Hematopoietic multipotent progenitor cell treated with erythropoietin and hydrocortisone succinate and interleukin-3 and kit ligand, for 17 days (in vitro differentiated cells): ENCODE data around the gene NUBPL.
"Not testable (repeated sequence)": the region's sequence is repeated elsewhere in the genome, so short reads cannot be mapped to it uniquely, and the experiment has no call there.

Experiments
- DNase-seq: peaks from one replicate; pipeline ENCODE4 v3.0.0-alpha.2; 2015; ENCODE audit warnings: low spot score

NUBPL gene

DNA sequence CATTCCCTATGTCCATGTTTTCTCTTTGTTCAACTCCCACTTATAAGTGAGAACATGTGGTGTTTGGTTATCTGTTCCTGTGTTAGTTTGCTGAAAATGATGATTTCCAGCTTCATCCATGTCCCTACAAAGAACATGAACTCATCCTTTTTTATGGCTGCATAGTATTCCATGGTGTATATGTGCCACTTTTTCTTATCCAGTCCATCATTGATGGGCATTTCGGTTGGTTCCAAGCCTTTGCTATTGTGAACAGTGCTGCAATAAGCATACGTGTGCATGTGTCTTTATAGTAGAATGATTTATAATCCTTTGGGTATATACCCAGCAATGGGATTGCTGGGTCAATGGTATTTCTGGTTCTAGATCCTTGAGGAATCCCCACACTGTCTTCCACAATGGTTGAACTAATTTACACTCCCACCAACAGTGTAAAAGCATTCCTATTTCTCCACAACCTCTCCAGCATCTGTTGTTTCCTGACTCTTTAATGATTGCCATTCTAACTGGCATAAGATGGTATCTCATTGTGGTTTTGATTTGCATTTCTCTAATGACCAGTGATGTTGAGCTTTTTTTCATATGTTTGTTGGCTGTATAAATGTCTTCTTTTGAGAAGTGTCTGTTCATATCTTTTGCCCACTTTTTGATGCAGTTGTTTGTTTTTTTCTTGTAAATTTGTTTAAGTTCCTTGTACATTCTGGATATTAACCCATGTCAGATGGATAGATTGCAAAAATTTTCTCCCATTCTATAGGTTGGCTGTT is 252.7 kb downstream of the NUBPL start:
- DNase-seq: not testable (repeated sequence)

DNA sequence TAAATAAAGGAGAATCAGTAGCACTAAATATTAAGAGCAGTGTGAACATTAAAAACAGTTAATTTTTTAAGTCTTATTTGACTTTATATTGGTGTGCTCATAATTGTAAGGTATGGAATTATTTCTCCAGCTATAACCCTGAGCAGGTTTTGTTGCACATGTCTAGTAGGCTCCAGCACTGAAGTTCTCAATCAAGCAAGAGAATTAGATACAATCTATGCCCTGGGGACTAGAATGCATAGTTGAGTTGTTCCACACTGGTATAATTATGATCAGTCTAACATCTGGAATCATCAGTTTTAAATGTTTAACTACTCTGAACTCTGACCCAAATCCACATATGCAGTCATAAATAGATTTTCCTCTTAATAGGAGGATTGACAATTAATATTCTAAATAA is 258.1 kb downstream of the NUBPL start:
- DNase-seq: no peak

DNA sequence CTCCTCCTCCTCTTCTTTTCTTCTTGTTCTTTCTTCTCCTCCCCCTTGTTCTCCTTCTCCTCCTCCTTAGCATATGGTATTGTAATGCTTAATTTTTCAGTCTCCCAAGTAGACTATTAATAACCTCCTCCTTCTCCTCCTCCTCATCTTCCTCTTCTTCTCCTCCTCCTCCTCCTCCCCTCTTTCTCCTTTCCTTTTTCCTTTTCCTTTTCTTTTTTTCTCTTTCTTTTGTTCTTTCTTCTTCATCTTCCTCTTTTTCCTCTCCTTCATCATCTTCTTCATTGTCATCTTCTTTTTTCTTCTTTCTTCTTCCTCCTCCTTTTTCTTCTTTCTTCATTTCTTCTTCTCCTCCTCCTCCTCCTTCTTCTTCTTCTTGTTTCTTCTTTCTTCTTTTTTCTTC is 264.3 kb downstream of the NUBPL start:
- DNase-seq: no peak

DNA sequence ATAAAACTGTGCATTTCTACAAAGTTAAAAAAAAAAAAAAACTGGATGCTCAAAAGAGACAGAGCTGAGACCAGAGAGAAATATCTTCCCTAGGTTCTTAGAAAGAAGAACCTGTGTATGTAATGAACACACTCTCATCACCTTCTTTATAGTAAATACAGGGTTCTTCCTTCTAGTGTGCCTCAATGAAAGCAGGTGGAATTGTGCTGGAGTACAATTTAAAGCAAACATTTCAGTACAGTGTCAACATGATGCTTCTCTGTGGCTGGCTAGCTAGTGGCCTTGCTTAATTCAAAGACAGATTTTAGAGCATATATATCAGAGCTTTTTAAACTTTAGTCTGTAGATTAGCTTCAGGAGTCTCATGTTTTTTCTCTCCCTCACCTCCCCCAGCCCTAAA is 266.1 kb downstream of the NUBPL start:
- DNase-seq: no peak

DNA sequence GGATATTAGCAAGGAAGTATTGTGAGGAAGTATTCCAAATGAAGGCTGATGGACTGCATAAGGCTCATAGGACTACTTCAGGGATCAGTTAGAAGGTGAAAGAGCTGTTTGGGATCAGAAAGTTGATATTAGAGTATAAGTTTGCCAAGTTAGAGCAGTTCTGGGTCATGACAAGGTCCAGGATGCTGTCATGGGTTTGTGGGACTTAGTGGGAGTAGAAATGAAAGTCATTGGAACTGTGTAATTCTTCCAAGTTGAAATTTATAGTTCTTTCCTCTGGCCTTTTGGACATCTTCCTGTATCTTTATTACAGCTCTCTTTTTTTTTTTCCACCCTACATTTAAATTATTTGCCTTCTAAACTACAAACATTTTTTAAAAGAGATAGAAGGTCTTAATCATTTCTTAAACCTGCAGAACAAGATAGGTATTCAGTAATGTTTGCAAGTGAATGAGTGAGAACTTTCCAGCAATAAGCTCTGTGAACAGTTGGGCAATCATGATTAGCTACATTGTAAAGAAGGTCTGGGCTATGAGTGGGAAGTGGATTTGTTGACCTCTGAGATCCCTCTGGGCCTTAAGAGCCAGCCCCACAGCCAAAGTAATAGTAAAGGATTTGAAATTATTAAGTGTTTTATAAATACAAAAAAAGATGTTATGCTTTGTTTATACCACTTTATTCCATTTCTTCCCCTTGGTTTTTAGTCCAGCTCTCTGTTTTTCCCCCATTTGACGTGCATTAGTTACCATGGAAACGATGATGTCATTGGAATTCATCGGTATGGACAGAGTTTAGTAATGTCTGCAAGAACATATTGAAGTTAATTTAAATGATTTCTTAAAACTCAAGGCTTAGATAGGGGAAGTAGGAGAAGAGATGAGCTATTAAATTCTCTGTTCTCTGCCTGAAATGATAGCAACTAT is 268.0 kb downstream of the NUBPL start:
- DNase-seq: no peak

DNA sequence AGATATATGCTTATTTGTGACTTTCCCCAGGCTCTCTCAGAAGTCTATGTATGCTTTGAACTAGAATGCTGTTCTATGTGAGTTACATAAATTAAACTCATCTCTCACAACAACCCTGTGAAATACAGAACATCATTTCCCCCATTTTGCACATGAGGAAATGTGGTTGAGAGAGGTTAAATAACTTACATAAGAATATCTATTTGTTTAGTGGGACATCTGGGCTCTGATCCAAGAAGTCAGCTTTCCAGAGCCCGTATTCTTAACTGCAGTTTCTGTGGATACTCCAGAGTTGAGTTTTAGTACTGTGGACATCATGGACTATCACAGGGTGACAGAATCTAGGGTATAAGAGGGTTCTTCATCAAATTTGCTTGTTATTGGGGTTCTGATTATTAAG is 273.4 kb downstream of the NUBPL start:
- no peak for DNase-seq

DNA sequence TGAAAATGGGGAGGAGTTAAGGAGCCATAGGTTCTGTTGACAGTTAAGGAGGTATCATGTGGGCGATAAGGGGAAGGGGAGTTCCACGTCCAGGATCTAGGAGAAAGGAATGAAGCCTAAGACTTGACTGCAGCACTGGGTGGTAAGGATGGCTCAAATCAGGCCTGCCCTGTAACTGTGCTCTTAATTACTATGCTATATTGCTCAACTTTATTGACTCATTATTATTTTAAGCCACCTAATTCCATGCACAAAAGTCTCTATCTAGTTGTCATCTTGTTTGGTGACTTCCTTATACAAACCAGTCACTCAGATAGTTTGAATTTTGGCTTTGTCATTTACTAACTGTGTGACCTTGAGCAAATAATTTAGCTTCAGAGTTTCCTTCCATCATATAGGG is 273.8 kb downstream of the NUBPL start:
- DNase-seq: no peak

DNA sequence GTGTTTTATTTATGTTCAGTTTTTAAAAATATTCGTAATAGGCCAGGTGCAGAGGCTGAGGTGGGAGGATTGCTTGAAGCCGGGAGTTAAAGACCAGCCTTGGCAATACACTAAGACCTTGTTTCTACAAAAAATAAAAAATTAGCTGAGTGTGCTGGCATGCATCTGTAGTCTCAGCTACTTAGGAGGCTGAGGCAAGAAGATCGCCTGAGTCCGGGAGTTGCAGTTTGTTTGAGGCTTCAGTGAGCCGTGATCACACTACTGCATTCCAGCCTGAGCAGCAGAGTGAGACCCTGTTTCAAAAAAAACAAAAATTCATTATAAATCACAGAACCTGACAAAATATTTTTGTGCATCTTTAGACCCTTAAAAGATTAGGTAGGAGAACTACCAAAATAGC is 275.8 kb downstream of the NUBPL start:
- no peak for DNase-seq

DNA sequence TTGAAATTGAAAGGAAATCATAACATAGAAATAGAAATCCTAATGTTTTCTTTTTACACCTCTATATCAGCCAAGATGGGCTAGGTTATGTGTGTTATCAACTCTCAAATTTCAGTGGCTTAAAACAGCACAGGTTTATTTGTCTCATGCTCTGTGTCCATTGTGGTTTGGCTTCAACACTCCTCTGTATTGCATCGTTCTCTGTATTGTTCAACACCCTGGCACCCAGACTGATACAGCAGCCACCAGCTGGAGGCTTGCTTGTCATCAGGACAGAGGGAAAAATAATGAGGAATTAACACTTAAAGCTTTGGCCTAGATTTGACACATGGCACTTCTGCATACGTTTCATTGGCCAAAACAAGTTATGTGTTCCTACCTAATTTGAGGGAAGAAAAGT is 281.7 kb downstream of the NUBPL start:
- DNase-seq: no peak

DNA sequence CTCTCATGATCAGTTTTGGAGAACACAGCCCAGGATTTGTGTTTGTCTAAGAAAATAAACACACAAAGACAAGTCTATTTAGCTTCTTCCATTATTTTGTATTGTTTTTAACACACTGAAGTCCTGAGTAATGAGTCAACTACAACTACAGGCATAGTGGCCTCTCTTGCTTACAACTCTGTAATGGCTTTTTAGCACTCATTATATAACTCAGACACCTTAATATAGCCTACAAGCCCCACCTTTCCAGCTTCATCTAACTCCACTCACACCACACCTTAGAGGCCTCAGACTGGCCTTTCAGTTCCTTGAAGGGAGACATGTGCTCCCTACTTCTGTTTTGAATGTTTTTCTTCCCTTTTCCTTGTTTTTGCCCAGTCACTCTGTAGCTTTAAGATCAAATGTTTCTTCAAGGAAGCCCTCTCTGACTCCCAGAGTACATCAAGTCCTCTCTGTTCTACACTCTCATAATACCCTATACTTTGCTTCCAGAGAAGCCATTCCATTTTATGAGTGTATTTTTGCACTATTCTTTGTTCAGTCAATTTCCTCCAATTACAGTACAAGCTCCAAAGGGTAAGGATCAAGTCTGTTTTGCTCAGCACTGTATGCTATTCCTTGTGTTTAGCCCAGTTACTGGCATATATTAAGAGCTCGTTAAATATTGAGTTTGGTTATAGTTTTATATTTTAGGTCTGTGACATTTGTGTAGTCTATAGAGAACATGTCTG is 282.3 kb downstream of the NUBPL start:
- DNase-seq: no peak

DNA sequence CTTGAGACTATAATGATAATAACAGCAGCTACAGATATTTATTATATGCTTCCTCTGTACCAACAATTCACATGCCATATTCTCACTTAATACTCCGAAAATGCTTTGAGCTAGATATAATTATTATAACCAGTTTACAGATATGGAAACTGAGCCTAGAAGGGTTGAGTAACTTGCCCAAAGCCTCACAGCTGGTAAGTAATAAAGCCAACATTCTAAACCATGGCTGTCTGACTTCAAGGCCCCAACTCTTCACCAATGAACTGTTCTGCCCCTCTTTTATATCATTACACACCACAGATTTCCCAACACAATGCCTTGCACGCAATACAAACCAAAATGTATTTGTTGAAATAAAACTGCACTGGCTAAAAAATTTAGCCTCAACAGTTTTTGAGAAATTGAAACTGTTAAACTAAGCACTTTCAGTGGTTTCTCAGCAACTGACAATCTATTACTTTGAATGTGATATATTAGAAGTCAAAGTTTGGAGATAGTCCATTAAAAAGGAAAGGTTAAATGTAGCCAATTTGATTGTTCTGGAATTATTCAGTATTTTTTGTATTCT is 293.4 kb downstream of the NUBPL start:
- DNase-seq: no peak

DNA sequence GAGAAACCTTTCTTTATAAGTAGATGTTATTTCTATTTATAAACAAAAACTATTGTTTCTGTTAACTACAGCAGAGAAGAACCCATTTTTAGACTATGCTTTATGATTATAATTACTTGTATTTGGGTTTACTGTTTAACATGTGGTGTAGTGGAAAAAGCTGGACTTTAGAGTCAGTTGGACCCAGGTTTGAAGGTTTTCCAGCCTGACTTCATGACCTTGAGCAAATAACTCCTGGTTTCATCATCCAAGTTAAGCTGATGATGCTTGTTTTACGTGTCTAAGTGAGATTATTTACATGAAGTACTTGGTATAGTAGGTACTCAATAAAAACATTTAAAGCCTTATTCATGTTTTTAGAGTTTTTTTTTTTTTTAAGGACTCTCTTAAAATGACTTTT is 294.1 kb downstream of the NUBPL start:
- no peak for DNase-seq

DNA sequence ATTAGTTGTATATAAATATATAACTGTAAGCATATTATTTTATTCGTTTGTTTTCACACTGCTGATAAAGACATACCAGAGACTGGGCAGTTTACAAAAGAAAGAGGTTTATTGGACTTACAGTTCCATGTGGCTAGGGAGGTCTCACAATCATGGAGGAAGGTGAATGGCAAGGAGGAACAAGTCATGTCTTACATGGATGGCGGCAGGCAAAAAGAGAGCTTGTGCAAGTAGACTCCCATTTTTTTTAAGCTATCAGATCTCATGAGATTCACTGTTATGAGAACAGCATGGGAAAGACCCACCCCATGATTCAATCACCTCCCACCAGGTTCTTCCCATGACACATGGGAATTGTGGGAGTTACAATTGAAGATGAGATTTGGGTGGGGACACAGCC is 294.8 kb downstream of the NUBPL start:
- DNase-seq: not testable (repeated sequence)

DNA sequence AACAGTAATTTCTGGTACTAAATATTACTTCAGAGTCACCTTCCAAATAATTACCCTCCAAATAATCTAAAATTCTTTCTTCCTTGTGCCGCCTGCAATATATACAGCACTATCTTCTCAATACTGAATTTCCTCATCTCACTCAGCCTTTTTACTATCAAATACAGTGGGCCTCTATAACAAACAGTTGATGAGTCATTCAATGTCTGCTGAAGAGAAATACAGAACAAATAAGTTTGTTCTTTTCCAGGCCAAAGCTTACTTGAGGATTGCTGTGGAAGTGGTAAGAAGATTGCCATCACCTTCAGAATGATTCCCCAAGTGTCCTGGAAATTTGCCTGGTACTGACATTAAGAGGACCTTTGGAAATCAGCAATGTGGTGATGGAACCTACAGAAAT is 297.7 kb downstream of the NUBPL start:
- DNase-seq: no peak

DNA sequence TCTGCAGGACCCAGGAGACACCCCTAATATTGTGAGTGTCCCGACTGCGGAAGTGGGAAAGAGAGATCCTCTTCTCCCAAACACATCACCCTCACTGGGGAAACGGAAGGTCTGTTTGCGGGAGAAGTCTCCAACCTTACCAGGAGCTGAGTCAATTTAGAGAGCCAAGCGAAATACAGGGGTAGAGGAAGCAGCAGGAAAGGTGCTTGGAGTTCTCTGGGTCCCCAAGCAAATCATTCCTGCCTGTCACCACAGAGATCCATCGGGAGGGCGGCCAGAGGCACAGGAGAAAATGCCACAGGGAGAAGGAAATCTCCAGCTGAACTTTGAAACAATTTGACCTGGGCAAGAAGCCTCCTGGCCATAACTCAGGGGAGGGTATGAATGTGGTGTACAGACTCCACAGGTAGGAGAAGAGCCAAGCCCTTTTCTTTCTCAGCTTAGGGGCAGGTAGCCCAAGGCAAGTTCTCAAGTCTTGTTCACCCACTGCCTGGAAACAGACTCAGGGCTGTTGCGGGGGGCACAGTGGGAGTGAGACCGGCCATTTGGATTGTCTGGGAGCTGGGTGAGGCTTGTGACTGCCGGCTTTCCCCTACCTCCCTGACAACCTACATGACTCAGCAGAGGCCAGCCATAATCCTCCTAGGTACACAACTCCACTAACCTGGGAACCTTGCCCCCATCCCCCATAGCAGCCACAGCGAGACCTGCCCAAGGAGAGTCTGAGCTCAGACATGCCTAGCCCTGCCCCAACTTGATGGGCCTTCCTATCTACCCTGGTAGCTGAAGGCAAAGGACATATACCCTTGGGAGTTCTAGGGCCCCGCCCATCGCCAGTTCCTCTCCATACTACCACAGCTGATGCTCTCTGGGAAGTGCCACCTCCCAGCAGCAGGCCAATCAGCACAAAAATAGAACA is 304.0 kb downstream of the NUBPL start:
- no peak for DNase-seq

DNA sequence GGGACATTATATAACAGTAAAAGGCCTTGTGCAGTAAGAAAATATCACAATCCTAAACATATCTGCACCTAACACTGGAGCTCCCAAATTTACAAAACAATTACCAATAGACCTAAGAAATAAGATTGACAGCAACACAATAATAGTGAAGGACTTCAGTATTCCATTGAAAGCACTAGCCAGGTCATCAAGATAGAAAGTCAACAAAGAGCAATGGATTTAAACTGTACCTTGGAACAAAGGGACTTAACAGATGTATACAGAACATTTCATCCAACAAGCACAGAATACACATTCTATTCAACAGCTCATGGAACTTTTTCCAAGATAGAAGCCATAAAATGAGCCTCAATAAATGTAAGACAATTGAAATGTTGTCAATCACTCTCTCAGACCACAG is 306.4 kb downstream of the NUBPL start:
- no peak for DNase-seq

DNA sequence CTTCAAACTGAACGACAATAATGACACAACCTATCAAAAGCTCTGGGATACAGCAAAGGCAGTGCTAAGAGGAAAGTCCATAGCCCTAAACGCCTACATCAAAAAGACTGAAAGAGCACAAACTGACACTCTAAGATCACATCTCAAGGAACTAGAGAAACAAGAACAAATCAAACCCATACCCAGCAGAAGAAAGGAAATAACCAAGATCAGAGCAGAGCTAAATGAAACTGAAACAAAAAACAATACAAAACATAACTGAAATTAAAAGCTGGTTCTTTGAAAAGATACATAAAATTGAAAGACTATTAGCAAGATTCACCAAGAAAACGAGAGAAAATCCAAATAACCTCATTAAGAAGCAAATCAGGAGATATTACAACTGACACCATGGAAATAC is 306.9 kb downstream of the NUBPL start:
- not testable (repeated sequence) for DNase-seq

DNA sequence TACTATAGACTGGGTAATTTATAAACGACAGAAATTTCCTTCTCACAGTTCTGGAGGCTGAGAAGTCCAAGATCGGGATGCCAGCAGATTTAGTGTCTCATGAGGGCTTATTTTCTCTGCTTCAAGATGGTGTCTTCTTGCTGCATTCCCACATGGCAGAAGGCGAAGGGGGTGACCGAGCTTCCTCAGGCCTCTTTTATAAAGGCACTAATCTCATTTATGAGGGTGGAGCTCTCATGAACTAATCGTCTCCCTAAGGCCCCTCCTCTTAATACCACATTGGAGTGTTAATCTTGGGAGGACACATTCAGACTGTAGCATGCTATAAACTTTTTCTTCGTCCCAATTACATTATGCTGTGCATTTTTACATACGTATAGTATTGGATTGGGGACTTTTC is 315.5 kb downstream of the NUBPL start:
- DNase-seq: no peak

DNA sequence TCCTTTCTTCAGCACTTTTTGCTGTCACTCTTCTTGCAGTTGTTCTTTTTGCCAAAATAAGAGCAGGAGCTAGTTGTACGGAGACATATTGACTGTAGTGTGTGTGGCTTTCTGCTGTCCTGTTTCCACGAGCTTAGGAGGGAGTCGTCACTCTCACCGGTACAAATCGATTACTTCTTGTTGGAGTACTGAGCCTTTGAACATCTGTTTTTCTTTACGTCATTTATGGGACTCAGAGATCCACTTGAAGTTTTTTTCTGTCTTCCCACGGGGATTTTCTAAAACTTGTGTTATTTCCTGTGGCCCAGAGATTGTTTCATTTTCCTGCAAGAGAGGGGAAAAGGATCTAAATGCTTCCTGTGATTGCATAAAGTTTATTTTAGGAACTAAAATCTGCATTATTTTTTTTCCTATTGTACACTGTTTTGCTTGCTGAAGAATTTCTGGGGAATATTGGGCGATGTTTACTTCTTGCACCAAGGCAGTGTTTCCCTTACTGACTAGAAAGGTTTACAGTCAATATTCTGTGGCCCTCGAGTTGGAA is 316.1 kb downstream of the NUBPL start:
- DNase-seq: no peak

DNA sequence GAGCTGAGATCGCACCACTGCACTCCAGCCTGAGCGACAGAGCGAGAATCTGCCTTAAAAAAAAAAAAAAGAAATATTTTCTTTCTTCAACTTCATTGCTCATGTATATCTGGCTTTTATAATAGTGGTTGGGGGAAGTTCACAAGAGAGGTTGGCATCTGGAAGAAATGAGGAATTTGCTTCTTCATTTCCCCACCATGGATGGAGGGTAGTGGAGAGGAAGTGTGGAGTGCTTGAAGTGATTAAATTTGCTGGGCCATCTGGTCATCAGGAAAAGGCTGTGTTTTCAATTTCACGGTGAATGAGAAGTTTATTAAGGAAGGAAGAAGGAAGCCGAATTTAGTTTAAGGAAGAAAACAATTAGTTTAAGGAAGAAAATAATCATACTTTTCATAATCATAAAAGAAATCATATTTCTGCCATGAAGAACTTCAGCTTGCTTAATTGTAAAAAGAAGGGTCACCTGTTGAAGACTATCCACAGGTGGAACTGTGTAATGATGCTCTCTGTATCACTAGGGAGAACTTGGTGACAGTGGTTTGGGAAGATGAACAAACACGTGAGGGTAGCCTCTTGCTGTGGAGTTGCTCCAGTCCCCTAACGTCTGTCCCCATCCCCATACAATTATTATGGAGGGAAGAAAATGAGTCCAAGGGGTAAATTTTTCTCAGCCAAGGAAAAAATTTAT is 318.6 kb downstream of the NUBPL start:
- no peak for DNase-seq
